ENCODE data around the gene GRK1. TPM values are rescaled to one million over a fixed set of nuclear protein-coding genes. Genes with fewer than 3 reads are reported as not detected.

GRK1 gene
- total and polyA plus RNA-seq, 10 donors, result not detected

DNA sequence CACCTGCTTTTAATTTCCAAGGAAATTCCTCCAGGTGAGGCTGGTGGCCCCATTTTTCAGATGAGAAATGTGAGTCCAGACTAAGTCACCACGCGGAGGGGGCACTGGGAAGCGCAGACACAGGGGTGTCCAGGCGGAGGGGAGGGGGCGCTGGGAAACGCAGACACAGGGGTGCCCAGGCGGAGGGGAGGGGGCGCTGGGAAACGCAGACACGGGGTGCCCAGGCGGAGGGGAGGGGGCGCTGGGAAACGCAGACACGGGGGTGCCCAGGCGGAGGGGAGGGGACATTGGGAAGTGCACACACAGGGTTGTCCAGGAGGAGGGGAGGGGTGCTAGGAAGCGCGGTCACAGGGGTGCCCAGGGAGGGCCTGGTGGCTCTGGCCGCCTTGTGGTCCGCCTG is 3.5 kb downstream of the GRK1 start:
- no peak for TF ChIP-seq POLR2A (IDR thresholded peaks at IDR 0.05)
- TF ChIP-seq POLR2AphosphoS5 (IDR thresholded peaks at IDR 0.05), result no peak
- no peak overlapping the region for H3K27ac ChIP-seq
- H3K4me3 ChIP-seq, result no peak overlapping the region
- no peaks in the 10 kb centered on the region for H3K4me1 ChIP-seq
- H3K36me3 ChIP-seq, result no peaks in the 10 kb centered on the region
- WGBS, 5 donors, result 89 to 93% (median 91%) methylated on average over 16 to 19 of the region's 19 CpGs
- H3K27me3 ChIP-seq (replicated peaks in 1 of 7), result peaks cover 0 to 6% (median 0%) of the 10 kb centered on the region in 7 donors
- intact Hi-C loops (cut with DNase I; ENCODE audit: low total_unique reads), result no loop called here
- no peaks in the 10 kb centered on the region for H3K9me3 ChIP-seq
- peak; percentile 42 for DNase-seq

DNA sequence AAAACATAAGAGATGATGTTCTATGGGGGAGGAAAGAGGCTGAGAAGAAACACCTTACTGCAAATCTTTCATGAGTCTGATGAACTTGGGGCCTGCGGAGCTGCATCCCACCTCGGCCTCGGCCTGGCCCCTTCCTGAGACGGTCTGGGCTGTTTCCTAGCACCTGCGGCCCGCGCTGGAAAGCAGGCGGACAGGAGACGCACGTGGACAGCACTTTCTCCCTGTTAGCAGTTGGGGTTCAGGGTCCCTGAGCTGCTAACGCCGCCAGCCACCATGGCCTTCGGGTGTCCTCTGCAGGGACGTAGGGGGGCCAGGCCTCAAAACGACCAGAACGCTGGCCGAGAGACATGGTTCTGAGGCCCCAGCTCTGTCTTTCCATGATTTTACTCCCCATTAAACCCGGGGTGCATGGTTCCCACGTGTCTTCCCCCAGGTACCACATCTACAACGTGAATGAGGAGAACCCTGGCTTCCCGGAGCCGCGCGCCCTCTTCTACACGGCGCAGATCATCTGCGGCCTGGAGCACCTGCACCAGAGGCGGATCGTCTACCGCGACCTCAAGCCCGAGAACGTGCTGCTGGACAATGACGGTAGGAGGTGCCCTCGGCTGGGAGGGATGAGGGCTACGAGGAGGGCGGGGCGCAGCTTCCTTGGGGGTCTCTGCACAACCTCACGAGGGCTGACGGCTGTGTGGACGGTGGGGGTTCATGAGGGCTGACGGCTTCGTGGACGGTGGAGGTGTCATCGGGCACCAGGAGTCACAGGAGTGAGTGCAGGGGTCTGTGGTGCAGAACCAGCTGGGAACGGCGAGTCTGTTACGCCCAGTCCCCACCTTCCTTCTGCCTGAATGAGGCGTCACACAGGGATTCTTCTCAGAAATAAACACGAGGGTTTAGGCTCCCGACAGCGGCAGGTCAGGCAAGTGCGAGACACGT is 4.3 kb downstream of the GRK1 start:
- intact Hi-C loops (cut with DNase I; ENCODE audit: low total_unique reads), result no loop called here
- Histone ChIP-seq H3K4me1 (no peaks in the 10 kb centered on the region), H3K27me3 (replicated peaks in 1 of 7) (peaks cover 0 to 6% (median 0%) of the 10 kb centered on the region in 7 donors), H3K27ac (no peak overlapping the region), H3K4me3 (no peak overlapping the region), H3K36me3 (no peaks in the 10 kb centered on the region), H3K9me3 (no peaks in the 10 kb centered on the region)
- peak; percentile 73 for DNase-seq
- 91 to 95% (median 93%) methylated on average over 52 to 54 of the region's 54 CpGs for WGBS, 5 donors
- TF ChIP-seq POLR2AphosphoS5 (IDR thresholded peaks at IDR 0.05) (no peak), POLR2A (IDR thresholded peaks at IDR 0.05) (no peak)
- TF ChIP-seq, protein P1, sequence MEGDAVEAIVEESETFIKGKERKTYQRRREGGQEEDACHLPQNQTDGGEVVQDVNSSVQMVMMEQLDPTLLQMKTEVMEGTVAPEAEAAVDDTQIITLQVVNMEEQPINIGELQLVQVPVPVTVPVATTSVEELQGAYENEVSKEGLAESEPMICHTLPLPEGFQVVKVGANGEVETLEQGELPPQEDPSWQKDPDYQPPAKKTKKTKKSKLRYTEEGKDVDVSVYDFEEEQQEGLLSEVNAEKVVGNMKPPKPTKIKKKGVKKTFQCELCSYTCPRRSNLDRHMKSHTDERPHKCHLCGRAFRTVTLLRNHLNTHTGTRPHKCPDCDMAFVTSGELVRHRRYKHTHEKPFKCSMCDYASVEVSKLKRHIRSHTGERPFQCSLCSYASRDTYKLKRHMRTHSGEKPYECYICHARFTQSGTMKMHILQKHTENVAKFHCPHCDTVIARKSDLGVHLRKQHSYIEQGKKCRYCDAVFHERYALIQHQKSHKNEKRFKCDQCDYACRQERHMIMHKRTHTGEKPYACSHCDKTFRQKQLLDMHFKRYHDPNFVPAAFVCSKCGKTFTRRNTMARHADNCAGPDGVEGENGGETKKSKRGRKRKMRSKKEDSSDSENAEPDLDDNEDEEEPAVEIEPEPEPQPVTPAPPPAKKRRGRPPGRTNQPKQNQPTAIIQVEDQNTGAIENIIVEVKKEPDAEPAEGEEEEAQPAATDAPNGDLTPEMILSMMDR (IDR thresholded peaks at IDR 0.05 in 8 of 11, conservative IDR thresholded peaks at IDR 0.05 in 3 of 11), result no peak

DNA sequence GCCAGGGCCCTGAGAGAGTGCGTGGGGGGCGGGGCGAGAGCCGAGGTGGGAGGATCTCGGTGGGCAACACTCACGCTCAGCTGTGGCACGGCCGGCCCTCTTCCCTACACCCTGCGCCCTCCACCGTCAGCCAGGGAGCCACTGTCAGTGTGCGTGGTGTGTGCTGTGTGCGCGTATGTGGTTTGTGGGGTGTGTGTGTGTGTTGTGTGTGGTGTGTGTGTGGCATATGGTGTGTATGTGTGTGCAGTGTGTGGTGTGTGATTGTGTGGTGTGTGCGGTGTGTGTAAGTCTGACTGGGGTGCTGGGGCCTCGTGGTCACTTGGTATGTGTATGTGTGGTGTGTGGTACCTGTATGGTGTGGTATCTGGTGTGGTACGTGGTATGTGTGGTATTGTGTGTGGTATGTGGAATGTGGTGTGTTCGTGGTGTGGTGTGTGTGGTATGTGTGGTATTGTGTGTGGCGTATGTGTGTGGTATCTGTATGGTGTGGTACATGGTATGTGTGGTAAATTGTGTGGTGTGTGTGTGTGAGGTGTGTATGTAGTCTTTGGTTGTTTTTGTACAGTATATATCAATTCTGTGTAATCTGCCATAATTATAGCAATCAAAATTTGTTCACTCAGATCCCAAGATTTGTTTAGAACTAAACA is 5.1 kb downstream of the GRK1 start:
- Histone ChIP-seq H3K27ac (no peak overlapping the region), H3K4me3 (no peak overlapping the region), H3K4me1 (no peaks in the 10 kb centered on the region), H3K9me3 (no peaks in the 10 kb centered on the region), H3K36me3 (no peaks in the 10 kb centered on the region), H3K27me3 (replicated peaks in 1 of 7) (peaks cover 0 to 6% (median 0%) of the 10 kb centered on the region in 7 donors)
- no peak for TF ChIP-seq POLR2A (IDR thresholded peaks at IDR 0.05)
- TF ChIP-seq POLR2AphosphoS5 (IDR thresholded peaks at IDR 0.05), result no peak
- TF ChIP-seq, protein P1 (IDR thresholded peaks at IDR 0.05 in 8 of 11, conservative IDR thresholded peaks at IDR 0.05 in 3 of 11), result no peak
- DNase-seq, result peak; percentile 66
- 84 to 88% (median 87%) methylated on average over 18 of the region's 18 CpGs for WGBS, 5 donors
- intact Hi-C loops (cut with DNase I; ENCODE audit: low total_unique reads), result no loop called here

DNA sequence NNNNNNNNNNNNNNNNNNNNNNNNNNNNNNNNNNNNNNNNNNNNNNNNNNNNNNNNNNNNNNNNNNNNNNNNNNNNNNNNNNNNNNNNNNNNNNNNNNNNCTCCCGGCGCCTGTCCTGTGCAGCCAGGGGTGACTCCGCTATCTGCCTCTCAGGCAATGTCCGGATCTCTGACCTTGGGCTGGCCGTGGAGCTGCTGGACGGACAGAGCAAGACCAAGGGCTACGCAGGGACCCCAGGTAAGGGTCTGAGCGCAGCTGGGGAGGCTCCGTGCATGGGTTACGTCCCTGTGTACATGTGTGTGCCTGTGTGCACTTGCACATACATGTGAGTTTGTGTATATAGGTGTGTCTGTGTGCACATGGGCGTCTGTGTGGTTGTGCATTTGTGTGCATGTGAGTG is 55.9 kb downstream of the GRK1 start:
- H3K27ac ChIP-seq, result no peak overlapping the region
- 56 to 71% (median 63%) methylated on average over 3 to 9 of the region's 11 CpGs for WGBS, 5 donors
- H3K4me1 ChIP-seq, result peaks cover 0 to 22% (median 7%) of the 10 kb centered on the region in 6 donors
- H3K4me3 ChIP-seq, result no peak overlapping the region
- H3K9me3 ChIP-seq, result peaks cover 0 to 15% (median 4%) of the 10 kb centered on the region in 8 donors
- intact Hi-C loops (cut with DNase I; ENCODE audit: low total_unique reads), result no loop called here
- TF ChIP-seq POLR2AphosphoS5 (IDR thresholded peaks at IDR 0.05) (no peak), POLR2A (IDR thresholded peaks at IDR 0.05) (no peak)
- TF ChIP-seq, protein P1 (IDR thresholded peaks at IDR 0.05 in 8 of 11, conservative IDR thresholded peaks at IDR 0.05 in 3 of 11), result no peak
- no peaks in the 10 kb centered on the region for H3K27me3 ChIP-seq (replicated peaks in 1 of 7)
- DNase-seq, result peak; percentile 78
- no peaks in the 10 kb centered on the region for H3K36me3 ChIP-seq
